Measurements from ENCODE around the gene SLC28A3. TPM values are rescaled to one million over a fixed set of nuclear protein-coding genes. Genes with fewer than 3 reads are reported as not detected.
A peak's percentile ranks its signal among the peaks of the same experiment; 100 is the strongest.

The SLC28A3 gene
- total RNA-seq, 3 donors from 2014 or later: 0.08 to 0.11 (median 0.08) TPM

DNA sequence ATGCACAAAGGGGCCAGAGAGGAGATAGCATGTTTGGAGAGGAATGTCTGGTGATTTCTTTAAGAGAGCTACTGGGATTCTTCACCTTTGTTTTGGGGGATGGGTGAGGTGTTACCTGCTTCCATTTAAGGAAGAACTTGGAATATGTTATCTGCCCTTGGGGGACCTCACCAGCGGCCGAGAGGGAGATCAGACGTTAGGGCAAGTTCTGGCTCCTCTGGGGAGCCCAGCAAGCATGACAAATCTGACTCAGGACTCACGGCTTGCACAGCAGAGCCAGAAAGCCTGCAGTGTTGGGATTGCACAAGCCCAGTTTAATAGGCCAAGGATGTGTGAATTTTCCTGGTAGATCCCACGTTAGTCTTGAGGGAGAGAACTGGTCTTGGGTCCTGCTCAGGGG is 40.3 kb downstream of the SLC28A3 start:
- no peaks in the 10 kb centered on the region for H3K9me3 Mint-ChIP-seq
- H3K4me3 Mint-ChIP-seq: no peak overlapping the region
- no peaks in the 10 kb centered on the region for H3K36me3 Mint-ChIP-seq (ENCODE audit: insufficient read depth)
- H3K27me3 Mint-ChIP-seq (ENCODE audit: low read depth): no peaks in the 10 kb centered on the region
- DNase-seq: no peak
- no peak for ATAC-seq
- H3K4me1 Mint-ChIP-seq (ENCODE audit: low read depth): peaks cover 29% of the 10 kb centered on the region

DNA sequence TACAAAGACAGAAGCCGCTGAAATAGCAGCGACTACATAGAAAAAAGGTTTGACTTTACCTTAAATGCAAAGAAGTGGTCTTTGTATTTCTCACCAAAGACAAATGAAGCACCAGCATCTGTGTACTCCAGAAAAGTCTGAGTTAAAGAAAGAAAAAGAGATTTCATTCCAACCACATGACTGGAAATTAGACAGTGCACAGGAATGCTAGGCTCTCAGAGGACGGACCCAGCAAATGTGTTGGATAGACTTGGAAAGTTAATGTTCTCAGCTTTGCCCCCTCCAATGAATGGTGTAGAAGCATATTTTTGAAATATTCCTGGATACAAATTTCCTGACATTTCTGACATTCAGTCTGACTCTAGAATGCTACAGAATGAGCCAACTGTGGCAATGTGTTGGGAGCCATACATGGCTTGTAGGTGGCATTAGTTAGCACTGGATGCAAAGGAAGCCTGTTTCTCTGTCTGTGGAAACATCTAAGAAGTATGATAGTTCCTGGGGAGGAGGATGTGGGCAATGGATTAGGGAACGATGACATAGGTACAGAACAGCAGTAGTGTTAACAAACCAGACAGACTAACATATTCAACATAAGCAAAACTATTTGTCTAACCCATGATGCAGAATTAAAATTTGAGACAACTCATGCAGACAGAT is 43.3 kb downstream of the SLC28A3 start:
- Mint-ChIP-seq H3K27me3 (ENCODE audit: low read depth) (no peaks in the 10 kb centered on the region), H3K4me1 (ENCODE audit: low read depth) (peaks cover 55% of the 10 kb centered on the region), H3K9me3 (no peaks in the 10 kb centered on the region), H3K36me3 (ENCODE audit: insufficient read depth) (no peaks in the 10 kb centered on the region), H3K4me3 (no peak overlapping the region)
- ATAC-seq (no peak), DNase-seq (no peak)

GRCh38 chr9:84296146-84296843 is 44.3 kb downstream of the SLC28A3 start:
- ATAC-seq (peak; percentile 87 to 88), DNase-seq (peak; percentile 14)
- Mint-ChIP-seq H3K4me1 (ENCODE audit: low read depth) (peaks cover 50% of the 10 kb centered on the region), H3K27me3 (ENCODE audit: low read depth) (no peaks in the 10 kb centered on the region), H3K9me3 (no peaks in the 10 kb centered on the region), H3K4me3 (peak overlapping the region; percentile 13), H3K36me3 (ENCODE audit: insufficient read depth) (no peaks in the 10 kb centered on the region)

GRCh38 chr9:84294241-84294950 is 46.2 kb downstream of the SLC28A3 start:
- no peaks in the 10 kb centered on the region for H3K9me3 Mint-ChIP-seq
- H3K36me3 Mint-ChIP-seq (ENCODE audit: insufficient read depth): no peaks in the 10 kb centered on the region
- ATAC-seq: no peak
- H3K4me1 Mint-ChIP-seq (ENCODE audit: low read depth): peaks cover 50% of the 10 kb centered on the region
- no peak overlapping the region for H3K4me3 Mint-ChIP-seq
- no peak for DNase-seq
- no peaks in the 10 kb centered on the region for H3K27me3 Mint-ChIP-seq (ENCODE audit: low read depth)

DNA sequence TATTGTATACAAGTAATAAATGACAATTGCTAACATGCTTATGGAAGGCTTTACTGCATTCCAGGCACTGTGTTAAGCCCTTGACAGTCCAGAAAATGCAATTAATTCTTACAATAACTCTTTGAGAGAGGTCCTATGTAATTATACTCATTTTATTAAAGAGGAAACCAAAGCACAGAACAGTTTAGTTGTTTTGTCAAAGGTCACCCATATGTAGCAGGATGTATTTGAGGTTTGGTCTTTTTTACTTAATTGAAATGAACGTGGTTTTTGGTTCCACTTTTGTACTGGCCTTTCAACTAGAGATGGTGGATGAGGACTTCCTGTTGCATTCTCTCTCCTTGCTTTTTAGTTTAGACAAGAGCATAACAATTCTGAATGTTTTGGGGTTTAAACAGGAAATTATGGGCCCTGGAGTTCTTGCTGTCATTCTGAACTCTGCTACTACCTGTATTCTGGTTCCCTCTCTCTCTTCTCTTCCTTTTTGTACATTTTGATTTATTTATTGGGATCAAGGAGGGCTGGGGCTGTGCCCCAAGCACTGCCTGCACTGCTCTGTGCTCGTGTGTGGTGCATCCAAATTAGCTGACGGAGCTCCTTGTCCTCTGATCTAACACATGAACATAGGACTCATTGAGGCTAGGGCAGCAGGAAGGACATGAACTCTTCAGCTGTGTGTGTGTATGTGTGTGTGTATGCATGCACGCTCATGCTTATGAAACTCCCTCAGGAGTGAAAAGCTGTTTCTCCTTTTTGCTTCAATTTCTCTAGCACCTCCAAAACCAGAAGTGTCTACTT is 47.4 kb downstream of the SLC28A3 start:
- Mint-ChIP-seq H3K4me1 (ENCODE audit: low read depth) (peaks cover 50% of the 10 kb centered on the region), H3K36me3 (ENCODE audit: insufficient read depth) (no peaks in the 10 kb centered on the region), H3K9me3 (no peaks in the 10 kb centered on the region), H3K4me3 (peak overlapping the region; percentile 57), H3K27me3 (ENCODE audit: low read depth) (no peaks in the 10 kb centered on the region)
- no peak for ATAC-seq
- DNase-seq: no peak

DNA sequence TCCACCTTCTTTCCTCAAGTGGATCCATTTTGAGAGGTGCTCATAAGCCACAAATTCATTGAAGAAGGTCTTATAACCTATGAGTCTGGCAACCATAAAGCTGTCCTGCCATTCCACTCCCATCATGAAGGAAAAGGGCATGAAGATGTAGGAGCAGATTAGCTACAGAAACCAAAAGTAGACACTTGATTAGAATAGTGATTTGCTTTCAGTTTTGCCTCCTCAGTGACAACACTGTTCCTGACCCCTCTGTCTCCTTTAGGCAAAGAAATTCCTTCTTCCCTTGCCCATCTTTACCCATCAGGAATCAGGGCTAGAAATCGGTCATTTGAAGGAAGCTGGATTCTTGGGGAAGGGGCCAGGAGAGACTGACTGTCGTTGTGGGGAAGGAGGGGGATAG is 55.2 kb downstream of the SLC28A3 start:
- H3K36me3 Mint-ChIP-seq (ENCODE audit: insufficient read depth): no peaks in the 10 kb centered on the region
- ATAC-seq: no peak
- H3K4me3 Mint-ChIP-seq: no peak overlapping the region
- no peaks in the 10 kb centered on the region for H3K9me3 Mint-ChIP-seq
- H3K4me1 Mint-ChIP-seq (ENCODE audit: low read depth): peaks cover 8% of the 10 kb centered on the region
- DNase-seq: no peak
- no peaks in the 10 kb centered on the region for H3K27me3 Mint-ChIP-seq (ENCODE audit: low read depth)

GRCh38 chr9:84283946-84284345 is 56.6 kb downstream of the SLC28A3 start:
- no peaks in the 10 kb centered on the region for H3K9me3 Mint-ChIP-seq
- H3K27me3 Mint-ChIP-seq (ENCODE audit: low read depth): no peaks in the 10 kb centered on the region
- no peak overlapping the region for H3K4me3 Mint-ChIP-seq
- DNase-seq (no peak), ATAC-seq (no peak)
- H3K4me1 Mint-ChIP-seq (ENCODE audit: low read depth): peaks cover 8% of the 10 kb centered on the region
- no peaks in the 10 kb centered on the region for H3K36me3 Mint-ChIP-seq (ENCODE audit: insufficient read depth)

DNA sequence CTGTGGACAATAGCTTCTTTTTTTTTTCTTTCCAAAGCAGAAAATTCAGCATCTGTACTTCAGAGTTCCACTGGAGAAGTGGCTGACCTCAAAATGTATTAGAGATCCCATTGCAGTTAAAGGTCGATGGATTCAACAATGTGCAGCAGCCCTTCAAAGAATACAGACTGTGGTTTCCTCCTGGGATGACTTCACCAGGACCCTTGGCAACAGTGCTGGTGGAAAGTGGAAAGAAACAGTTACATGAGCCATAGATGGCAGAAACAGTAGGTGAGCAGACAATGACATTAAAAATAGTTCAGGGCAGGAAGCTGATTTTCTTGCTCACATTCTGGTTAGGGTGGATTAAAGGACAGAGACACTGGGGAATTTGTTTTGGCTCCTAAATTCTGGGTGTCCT is 62.4 kb downstream of the SLC28A3 start:
- Mint-ChIP-seq H3K4me3 (no peak overlapping the region), H3K27me3 (ENCODE audit: low read depth) (peaks cover 14% of the 10 kb centered on the region), H3K9me3 (no peaks in the 10 kb centered on the region), H3K36me3 (ENCODE audit: insufficient read depth) (no peaks in the 10 kb centered on the region), H3K4me1 (ENCODE audit: low read depth) (no peaks in the 10 kb centered on the region)
- ATAC-seq (no peak), DNase-seq (no peak)

DNA sequence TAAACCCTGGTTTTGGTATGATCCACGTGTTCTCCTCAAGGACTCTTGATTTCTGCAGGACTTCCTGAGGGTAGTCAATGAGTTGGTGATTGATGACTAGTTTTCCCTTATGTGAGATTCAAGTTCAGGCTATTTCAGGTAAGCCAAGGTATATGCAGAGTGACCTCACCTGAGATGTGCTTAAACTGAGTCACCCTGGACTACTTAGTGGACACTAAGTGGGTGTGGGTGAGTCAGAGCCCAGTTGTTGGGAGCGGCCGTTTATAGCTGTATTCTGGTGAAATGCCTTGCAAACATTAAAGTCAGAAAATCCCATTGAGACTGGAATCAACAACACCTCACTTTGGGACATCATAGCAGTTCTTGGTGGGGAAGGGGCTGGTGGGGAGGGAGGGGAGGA is 62.9 kb downstream of the SLC28A3 start:
- no peaks in the 10 kb centered on the region for H3K4me1 Mint-ChIP-seq (ENCODE audit: low read depth)
- no peaks in the 10 kb centered on the region for H3K36me3 Mint-ChIP-seq (ENCODE audit: insufficient read depth)
- H3K9me3 Mint-ChIP-seq: no peaks in the 10 kb centered on the region
- H3K27me3 Mint-ChIP-seq (ENCODE audit: low read depth): peaks cover 17% of the 10 kb centered on the region
- H3K4me3 Mint-ChIP-seq: no peak overlapping the region
- no peak for DNase-seq
- ATAC-seq: no peak

DNA sequence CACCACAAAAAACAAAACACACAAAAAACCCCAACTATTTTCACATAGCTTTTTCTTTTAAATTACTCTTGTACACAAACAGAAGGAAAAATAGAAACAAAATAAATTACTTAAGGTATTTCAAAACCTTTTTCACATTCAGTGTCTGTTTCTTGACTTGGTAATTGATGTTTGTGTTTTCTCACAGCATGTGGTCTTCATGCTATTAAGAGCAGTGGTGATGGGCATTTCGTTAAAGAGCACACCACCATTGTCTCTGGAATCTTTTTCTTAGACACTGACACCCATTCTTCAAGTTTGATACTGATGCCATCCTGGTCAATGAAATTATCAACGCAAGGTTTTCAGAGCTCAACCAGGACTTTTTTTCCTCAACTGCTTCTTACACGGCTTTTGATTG is 63.8 kb downstream of the SLC28A3 start:
- no peaks in the 10 kb centered on the region for H3K36me3 Mint-ChIP-seq (ENCODE audit: insufficient read depth)
- H3K4me1 Mint-ChIP-seq (ENCODE audit: low read depth): peaks cover under 1% of the 10 kb centered on the region
- ATAC-seq (no peak), DNase-seq (no peak)
- H3K27me3 Mint-ChIP-seq (ENCODE audit: low read depth): peaks cover 20% of the 10 kb centered on the region
- H3K9me3 Mint-ChIP-seq: no peaks in the 10 kb centered on the region
- H3K4me3 Mint-ChIP-seq: no peak overlapping the region

DNA sequence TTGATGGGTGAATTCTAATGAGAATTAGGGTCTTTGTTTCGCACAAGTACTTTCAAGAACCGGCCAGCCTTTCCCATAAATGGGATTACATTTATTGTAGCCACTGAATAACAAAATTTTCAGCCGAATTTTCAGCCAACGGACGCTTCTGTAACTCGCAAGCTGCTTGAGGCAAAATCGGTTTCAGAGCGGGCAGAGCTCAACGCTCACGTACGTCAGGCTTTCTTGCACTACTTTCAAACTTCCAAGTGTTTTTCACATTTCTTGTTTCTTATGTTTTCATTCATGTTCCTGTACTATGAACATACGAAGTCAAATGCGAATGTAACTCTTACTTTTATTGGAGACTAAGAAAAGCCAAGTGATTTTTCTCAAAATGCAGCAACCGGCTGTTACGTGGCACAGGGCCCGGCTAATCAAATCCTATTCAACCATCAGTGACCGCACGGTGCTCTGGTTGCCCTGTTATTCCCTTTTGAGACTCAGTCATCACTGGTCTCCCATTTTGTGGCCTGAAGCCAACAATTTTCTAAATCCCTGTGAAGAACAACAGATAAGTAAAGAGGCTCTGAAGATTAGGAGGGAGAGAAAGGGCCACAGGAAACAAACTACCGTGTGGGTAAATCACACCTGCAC is 68.5 kb downstream of the SLC28A3 start:
- Mint-ChIP-seq H3K27me3 (ENCODE audit: low read depth) (peaks cover 30% of the 10 kb centered on the region), H3K9me3 (no peaks in the 10 kb centered on the region), H3K4me3 (peak overlapping the region; percentile 29), H3K4me1 (ENCODE audit: low read depth) (peaks cover 8% of the 10 kb centered on the region), H3K36me3 (ENCODE audit: insufficient read depth) (no peaks in the 10 kb centered on the region)
- ATAC-seq: no peak
- no peak for DNase-seq

- H3K36me3 Mint-ChIP-seq (ENCODE audit: insufficient read depth): no peaks in the 10 kb centered on the region
Measured at GRCh38 chr9:84271531-84271900, 69.0 kb downstream of the SLC28A3 start.

GRCh38 chr9:84270847-84271530 is 69.6 kb downstream of the SLC28A3 start:
- H3K4me3 Mint-ChIP-seq: peak overlapping the region; percentile 29
- no peaks in the 10 kb centered on the region for H3K9me3 Mint-ChIP-seq
- H3K27me3 Mint-ChIP-seq (ENCODE audit: low read depth): peaks cover 30% of the 10 kb centered on the region
- DNase-seq: no peak
- no peak for ATAC-seq
- H3K4me1 Mint-ChIP-seq (ENCODE audit: low read depth): peaks cover 12% of the 10 kb centered on the region
- H3K36me3 Mint-ChIP-seq (ENCODE audit: insufficient read depth): no peaks in the 10 kb centered on the region

More at GRCh38 chr9:84271531-84271900, 69.0 kb downstream of the SLC28A3 start:
- Mint-ChIP-seq H3K4me3 (peak overlapping the region; percentile 29), H3K9me3 (no peaks in the 10 kb centered on the region), H3K4me1 (ENCODE audit: low read depth) (peaks cover 8% of the 10 kb centered on the region), H3K27me3 (ENCODE audit: low read depth) (peaks cover 30% of the 10 kb centered on the region)
- no peak for DNase-seq
- peak; percentile 61 to 82 for ATAC-seq
